Testis (tissue), 5 donors: ENCODE results near the gene GMCL2. TPM values are rescaled to one million over a fixed set of nuclear protein-coding genes. Genes with fewer than 3 reads are reported as not detected.

Source experiments
- DNase-seq: peaks from one replicate; pipeline ENCODE4 v3.0.0-alpha.2; 2019
- H3K27ac ChIP-seq, 2 donors: fragments of 200-600 bp; sonication (generic); one replicate each; pipeline ENCODE4 v1.5.1; 2019
- H3K27me3 ChIP-seq: fragments of 200-600 bp; sonication (generic); one replicate; pipeline ENCODE4 v1.5.1; 2019
- H3K36me3 ChIP-seq: fragments of 200-600 bp; sonication (generic); one replicate; pipeline ENCODE4 v1.5.1; 2017; ENCODE audit warnings: low read depth; ENCODE audit errors: missing control alignments
- H3K4me1 ChIP-seq: fragments of 200-600 bp; sonication (generic); one replicate; pipeline ENCODE4 v1.5.1; 2019
- H3K4me3 ChIP-seq, 2 donors: fragments of 200-600 bp; sonication (generic); one replicate each; pipeline ENCODE4 v1.5.1; 2017 to 2019
- H3K9me3 ChIP-seq: fragments of 200-600 bp; sonication (generic); one replicate; pipeline ENCODE4 v1.5.1; 2017
- CTCF ChIP-seq, 3 experiments: fragments of 450-650 bp in 2 of 3; fragments of 200-600 bp in 1 of 3; sonication (generic) in 1 of 3; IDR thresholded peaks; one replicate each; pipeline ENCODE4 v1.5.1; 2016 to 2019; ENCODE audit warnings: antibody characterized with exemption in 3 of 3, mild to moderate bottlenecking in 2 of 3, moderate library complexity in 1 of 3
- POLR2A ChIP-seq: fragments of 450-650 bp; IDR thresholded peaks from one replicate; pipeline ENCODE4 v1.6.1; 2017; ENCODE audit warnings: antibody characterized with exemption, mild to moderate bottlenecking, moderate library complexity
- WGBS, 2 donors: methylation state at CpG; one replicate each; pipeline ENCODE4 v1.1.5; 2018; 5-methylcytosine and 5-hydroxymethylcytosine counted together
- intact Hi-C: fragments of 100-400 bp; cut with DNase I; formaldehyde crosslinking; loops from one replicate; pipeline ENCODE4 v1.15.1; 2023; ENCODE audit warnings: low total_unique reads
- long read RNA-seq, 2 donors: transcript quantifications; one replicate each; lab custom pipeline, GENCODE V29; 2026
- polyA plus RNA-seq: library from polyadenylated mRNA; stranded (reverse); fragments of 350-450 nt; fragmentation: Illumina TruSeq; extraction: RNeasy Lipid Tissue Mini Kit (QIAGEN cat#74804); gene quantifications from one replicate; pipeline ENCODE4 v1.2.3, GENCODE V29; 2014; ENCODE audit warnings: low read depth, low replicate concordance; ENCODE audit not compliant: insufficient read depth
- total RNA-seq, 2 donors: library from RNA; depleted of rRNA; stranded (reverse); fragments of >200 nt; gene quantifications; one replicate each; pipeline ENCODE4 v1.2.3, GENCODE V29; 2016

Gene GMCL2
- total RNA-seq: 10 to 100 TPM in 1 of 2 donors, 1 to 10 TPM in 1; 9.8 to 11.0 TPM
- 53.5 TPM for polyA plus RNA-seq
- long read RNA-seq, donor 1: 0 reads
- long read RNA-seq, donor 2: 0 reads

GRCh38 chr5:178187014-178187413 is at the start of gene GMCL2:
Gene GMCL2 (minus strand): TSS chr5:178187371. CDS start chr5:178187299, 72 bp downstream.
- H3K36me3 ChIP-seq: no peaks in the 10 kb centered on the region
- no peak for DNase-seq
- no peaks in the 10 kb centered on the region for H3K27me3 ChIP-seq
- no peak within 1 kb of the TSS for H3K27ac ChIP-seq
- H3K4me3 ChIP-seq: no peak within 1 kb of the TSS
- intact Hi-C loops: no loop called here
- WGBS, 2 donors: 57 to 65% methylated on average over 10 to 27 of the region's 27 CpGs
- no peaks in the 10 kb centered on the region for H3K4me1 ChIP-seq
- no peak for TF ChIP-seq CTCF (IDR thresholded peaks at IDR 0.05)
- TF ChIP-seq POLR2A: no peak
- H3K9me3 ChIP-seq: no peaks in the 10 kb centered on the region

GRCh38 chr5:178236679-178237078 is 49.5 kb upstream of the GMCL2 start:
- no peaks in the 10 kb centered on the region for H3K9me3 ChIP-seq
- intact Hi-C loops: no loop called here
- peak; percentile 46 for DNase-seq
- H3K4me3 ChIP-seq: no peak overlapping the region
- no peaks in the 10 kb centered on the region for H3K36me3 ChIP-seq
- no peak for TF ChIP-seq POLR2A
- TF ChIP-seq CTCF (IDR thresholded peaks at IDR 0.05): no peak
- H3K27me3 ChIP-seq: no peaks in the 10 kb centered on the region
- no peak overlapping the region for H3K27ac ChIP-seq
- peaks cover 19% of the 10 kb centered on the region for H3K4me1 ChIP-seq
- 43 to 53% methylated on average over 4 of the region's 4 CpGs for WGBS, 2 donors

- WGBS, 2 donors: 94 to 98% methylated on average over 9 of the region's 9 CpGs
- TF ChIP-seq POLR2A: no peak
- no peak for TF ChIP-seq CTCF (IDR thresholded peaks at IDR 0.05)
- DNase-seq: no peak
- H3K4me1 ChIP-seq: peaks cover 24% of the 10 kb centered on the region
- no peak overlapping the region for H3K4me3 ChIP-seq
- no peaks in the 10 kb centered on the region for H3K36me3 ChIP-seq
- H3K27ac ChIP-seq: no peak overlapping the region
- intact Hi-C loops: no loop called here
- H3K27me3 ChIP-seq: no peaks in the 10 kb centered on the region
- no peaks in the 10 kb centered on the region for H3K9me3 ChIP-seq
These were observed 49.0 kb upstream of the GMCL2 start for GRCh38 chr5:178236126-178236525.

GRCh38 chr5:178235588-178235974 is 48.4 kb upstream of the GMCL2 start:
- 77 to 90% methylated on average over 3 of the region's 3 CpGs for WGBS, 2 donors
- Histone ChIP-seq H3K4me1 (peaks cover 29% of the 10 kb centered on the region), H3K4me3 (no peak overlapping the region), H3K27ac (no peak overlapping the region), H3K27me3 (no peaks in the 10 kb centered on the region), H3K9me3 (no peaks in the 10 kb centered on the region), H3K36me3 (no peaks in the 10 kb centered on the region)
- intact Hi-C loops: no loop called here
- no peak for DNase-seq
- TF ChIP-seq POLR2A (no peak), CTCF (IDR thresholded peaks at IDR 0.05) (no peak)
